T-helper 2 cell (primary cell): ENCODE data around the gene YTHDC1.
A peak's percentile ranks its signal among the peaks of the same experiment; 100 is the strongest.
"Not testable (repeated sequence)": the region's sequence is repeated elsewhere in the genome, so short reads cannot be mapped to it uniquely, and the experiment has no call there.

ENCODE experiments used
- DNase-seq, 5 experiments: peaks; one replicate each; pipeline versions ENCODE4 v3.0.0 to v3.0.0-alpha.2; 2012 to 2022
- total RNA-seq, 2 donors: gene quantifications; one replicate each; lab custom pipeline; 2026; lab: John Stamatoyannopoulos, UW

The YTHDC1 gene
- 251 to 374 reads per million in 2 donors for total RNA-seq

GRCh38 chr4:68349649-68350360 lies at the start of gene YTHDC1:
TSS of gene YTHDC1 (minus strand) at chr4:68350090. CDS start at chr4:68349753, 337 bp downstream.
- peak; percentile 85 to 98 (median 94) for DNase-seq

GRCh38 chr4:68399306-68399705 lies 49.4 kb upstream of the YTHDC1 start:
- DNase-seq: no peak

GRCh38 chr4:68396756-68397155 lies 46.9 kb upstream of the YTHDC1 start:
- no peak for DNase-seq

GRCh38 chr4:68391436-68391835 lies 41.5 kb upstream of the YTHDC1 start:
- DNase-seq: no peak

GRCh38 chr4:68390205-68390935 lies 40.5 kb upstream of the YTHDC1 start:
- DNase-seq: no peak

- DNase-seq: not testable (repeated sequence)
Observed at GRCh38 chr4:68389386-68389913, 39.6 kb upstream of the YTHDC1 start.

- no peak for DNase-seq
Observed at GRCh38 chr4:68388347-68388865, 38.5 kb upstream of the YTHDC1 start.

- no peak for DNase-seq
Observed at GRCh38 chr4:68385267-68385666, 35.4 kb upstream of the YTHDC1 start.

- DNase-seq: no peak
Observed at GRCh38 chr4:68383115-68383514, 33.2 kb upstream of the YTHDC1 start.

- no peak for DNase-seq
Observed at GRCh38 chr4:68378226-68378625, 28.3 kb upstream of the YTHDC1 start.

GRCh38 chr4:68375667-68376559 lies 26.0 kb upstream of the YTHDC1 start:
- peak in 3 of 5 experiments; percentile 7 to 78 (median 46) for DNase-seq

GRCh38 chr4:68373513-68373912 lies 23.6 kb upstream of the YTHDC1 start:
- peak in 4 of 5 experiments; percentile 32 to 85 (median 42) for DNase-seq

GRCh38 chr4:68372588-68372987 lies 22.7 kb upstream of the YTHDC1 start:
- peak in 1 of 5 experiments; percentile 21 for DNase-seq

- no peak for DNase-seq
Observed at GRCh38 chr4:68369142-68369805, 19.4 kb upstream of the YTHDC1 start.

- no peak for DNase-seq
Observed at GRCh38 chr4:68368691-68369131, 18.8 kb upstream of the YTHDC1 start.

GRCh38 chr4:68367835-68368234 lies 17.9 kb upstream of the YTHDC1 start:
- no peak for DNase-seq

- no peak for DNase-seq
Observed at GRCh38 chr4:68366600-68366999, 16.7 kb upstream of the YTHDC1 start.

- no peak for DNase-seq
Observed at GRCh38 chr4:68365068-68365467, 15.2 kb upstream of the YTHDC1 start.

GRCh38 chr4:68361146-68361589 lies 11.3 kb upstream of the YTHDC1 start:
- no peak for DNase-seq

GRCh38 chr4:68360231-68360968 lies 10.5 kb upstream of the YTHDC1 start:
- no peak for DNase-seq

- DNase-seq: peak in 1 of 5 experiments; percentile 52
Observed at GRCh38 chr4:68359508-68359907, 9.6 kb upstream of the YTHDC1 start.
